ENCODE measurements around the gene TMA7. TPM values are rescaled to one million over a fixed set of nuclear protein-coding genes. Genes with fewer than 3 reads are reported as not detected.
A peak's percentile ranks its signal among the peaks of the same experiment; 100 is the strongest.
"Not testable (repeated sequence)": the region's sequence is repeated elsewhere in the genome, so short reads cannot be mapped to it uniquely, and the experiment has no call there.

The TMA7 gene
- polyA plus RNA-seq, 1 experiment: 53.8 TPM

GRCh38 chr3:48470286-48470685 is 30.2 kb downstream of the TMA7 start:
- H3K4me3 ChIP-seq (ENCODE audit: low read depth, low read length): no peak overlapping the region
- ChIA-PET POLR2A (no interaction called here), CTCF (interaction anchor here (0.6 to 2.5 kb wide), 2 partner anchors 88 to 89 kb away, joined by 5 to 8 read pairs; no protein-coding TSS in a partner anchor)
- peaks cover 31% of the 10 kb centered on the region for H3K36me3 ChIP-seq (ENCODE audit: control insufficient read depth, insufficient read depth, low read length)
- H3K27me3 ChIP-seq (ENCODE audit: control insufficient read depth, insufficient read depth, low read length): no peaks in the 10 kb centered on the region
- no peak for DNase-seq (ENCODE audit: low read depth)
- no peak for TF ChIP-seq CTCF (IDR thresholded peaks at IDR 0.05; ENCODE audit: insufficient read depth, low read depth, low read length)

DNA sequence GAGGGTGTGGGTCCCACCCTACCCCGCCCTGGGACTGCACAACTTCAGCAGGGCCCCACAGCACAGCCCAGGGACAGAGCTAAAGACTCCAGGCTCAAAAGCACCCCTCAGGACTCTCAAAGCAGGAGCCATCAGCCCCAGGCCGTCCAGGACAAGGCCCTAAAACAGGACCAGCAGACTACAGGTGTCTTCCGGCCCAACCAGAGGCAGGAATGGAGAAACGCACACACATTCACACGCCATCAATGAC is 32.5 kb downstream of the TMA7 start:
- DNase-seq (ENCODE audit: low read depth): no peak
- CTCF ChIA-PET: interaction anchor here (0.9 to 3.1 kb wide), 10 partner anchors 8 to 213 kb away, joined by 3 to 14 read pairs (median 4); partner anchors contain the start of gene PFKFB4
- POLR2A ChIA-PET: no interaction called here
- no peak for TF ChIP-seq CTCF (IDR thresholded peaks at IDR 0.05; ENCODE audit: insufficient read depth, low read depth, low read length)
- Histone ChIP-seq H3K4me3 (ENCODE audit: low read depth, low read length) (peak overlapping the region; percentile 72), H3K27me3 (ENCODE audit: control insufficient read depth, insufficient read depth, low read length) (no peaks in the 10 kb centered on the region), H3K36me3 (ENCODE audit: control insufficient read depth, insufficient read depth, low read length) (peaks cover 25% of the 10 kb centered on the region)

- H3K4me3 ChIP-seq (ENCODE audit: low read depth, low read length): peak overlapping the region; percentile 72
- CTCF ChIA-PET: interaction anchor here (0.6 to 3.1 kb wide), 16 partner anchors 9 to 701 kb away, joined by 3 to 14 read pairs (median 4); partner anchors contain the start of gene PFKFB4
- peak; percentile 65 for DNase-seq (ENCODE audit: low read depth)
- H3K36me3 ChIP-seq (ENCODE audit: control insufficient read depth, insufficient read depth, low read length): peaks cover 22% of the 10 kb centered on the region
- POLR2A ChIA-PET: interaction anchor here (0.6 kb wide), 1 partner anchor 1496 kb away, joined by 5 read pairs; no protein-coding TSS in a partner anchor
- peak; percentile 44 for TF ChIP-seq CTCF (IDR thresholded peaks at IDR 0.05; ENCODE audit: insufficient read depth, low read depth, low read length)
- no peaks in the 10 kb centered on the region for H3K27me3 ChIP-seq (ENCODE audit: control insufficient read depth, insufficient read depth, low read length)
These were observed 33.0 kb downstream of the TMA7 start for GRCh38 chr3:48472923-48473616.

- Histone ChIP-seq H3K27me3 (ENCODE audit: control insufficient read depth, insufficient read depth, low read length) (no peaks in the 10 kb centered on the region), H3K36me3 (ENCODE audit: control insufficient read depth, insufficient read depth, low read length) (peaks cover 18% of the 10 kb centered on the region), H3K4me3 (ENCODE audit: low read depth, low read length) (no peak overlapping the region)
- no peak for TF ChIP-seq CTCF (IDR thresholded peaks at IDR 0.05; ENCODE audit: insufficient read depth, low read depth, low read length)
- no peak for DNase-seq (ENCODE audit: low read depth)
- POLR2A ChIA-PET: no interaction called here
- CTCF ChIA-PET: interaction anchor here (0.6 to 3.1 kb wide), 15 partner anchors 9 to 701 kb away, joined by 3 to 14 read pairs (median 4); partner anchors contain the start of gene PFKFB4
These were observed 33.5 kb downstream of the TMA7 start for GRCh38 chr3:48473617-48473952.

DNA sequence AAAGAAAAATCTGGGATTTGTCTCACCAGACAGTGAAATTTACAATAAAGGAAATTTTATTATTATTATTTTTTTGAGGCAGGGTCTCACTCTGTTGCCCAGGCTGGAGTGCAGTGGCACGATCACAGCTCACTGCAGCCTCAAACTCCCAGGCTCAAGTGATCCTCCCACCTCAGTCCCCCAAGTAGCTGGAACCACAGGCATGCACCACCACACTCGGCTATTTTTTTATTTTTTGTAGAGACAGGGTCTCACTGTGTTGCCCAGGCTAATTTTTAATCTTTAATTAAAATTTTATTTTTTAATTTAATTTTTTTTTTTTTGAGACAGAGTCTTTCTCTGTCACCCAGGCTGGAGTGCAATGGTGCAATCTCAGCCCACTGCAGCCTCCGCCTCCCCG is 34.0 kb downstream of the TMA7 start:
- DNase-seq (ENCODE audit: low read depth); H3K27me3 ChIP-seq (ENCODE audit: control insufficient read depth, insufficient read depth, low read length); H3K4me3 ChIP-seq (ENCODE audit: low read depth, low read length); POLR2A ChIA-PET: not testable (repeated sequence)
- H3K36me3 ChIP-seq (ENCODE audit: control insufficient read depth, insufficient read depth, low read length): peaks cover 19% of the 10 kb centered on the region
- CTCF ChIA-PET: interaction anchor here (0.8 to 3.1 kb wide), 10 partner anchors 10 to 74 kb away, joined by 3 to 14 read pairs (median 4); no protein-coding TSS in a partner anchor

DNA sequence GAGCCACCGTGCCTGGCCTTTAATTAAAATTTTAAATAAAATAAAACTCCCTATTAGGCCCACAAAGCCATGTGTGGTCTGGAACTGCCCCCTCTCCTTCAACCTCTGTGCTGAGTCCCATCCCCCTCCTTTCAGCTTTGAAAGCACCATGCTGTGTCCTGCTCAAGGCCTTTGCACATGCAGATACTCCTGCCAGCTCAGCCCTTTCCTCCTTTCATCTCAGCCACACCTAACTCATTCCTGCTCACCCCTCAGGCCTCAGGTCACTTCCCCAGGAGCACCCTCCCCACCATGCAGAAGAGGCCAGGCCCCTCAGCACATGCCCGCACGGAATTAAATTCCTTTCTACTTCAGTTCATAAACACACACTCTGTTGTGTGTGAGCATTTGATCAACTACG is 34.6 kb downstream of the TMA7 start:
- no peak overlapping the region for H3K4me3 ChIP-seq (ENCODE audit: low read depth, low read length)
- H3K36me3 ChIP-seq (ENCODE audit: control insufficient read depth, insufficient read depth, low read length): peaks cover 17% of the 10 kb centered on the region
- H3K27me3 ChIP-seq (ENCODE audit: control insufficient read depth, insufficient read depth, low read length): no peaks in the 10 kb centered on the region
- no peak for TF ChIP-seq CTCF (IDR thresholded peaks at IDR 0.05; ENCODE audit: insufficient read depth, low read depth, low read length)
- no peak for DNase-seq (ENCODE audit: low read depth)
- POLR2A ChIA-PET: no interaction called here
- CTCF ChIA-PET: interaction anchor here (0.8 to 3.1 kb wide), 5 partner anchors 12 to 209 kb away, joined by 3 to 14 read pairs (median 4); no protein-coding TSS in a partner anchor

Measured in BJ (cell line).